NOMO-1 treated with DMSO at 0.1 percent for 48 hours (cell line): Measurements from ENCODE around the gene TGFB1I1.
"Not testable (repeated sequence)": the region's sequence is repeated elsewhere in the genome, so short reads cannot be mapped to it uniquely, and the experiment has no call there.

Experiments used
- DNase-seq: peaks from one replicate; lab custom pipeline; 2025; ENCODE audit not compliant: unreplicated experiment; lab: John Stamatoyannopoulos, UW

The TGFB1I1 gene

DNA sequence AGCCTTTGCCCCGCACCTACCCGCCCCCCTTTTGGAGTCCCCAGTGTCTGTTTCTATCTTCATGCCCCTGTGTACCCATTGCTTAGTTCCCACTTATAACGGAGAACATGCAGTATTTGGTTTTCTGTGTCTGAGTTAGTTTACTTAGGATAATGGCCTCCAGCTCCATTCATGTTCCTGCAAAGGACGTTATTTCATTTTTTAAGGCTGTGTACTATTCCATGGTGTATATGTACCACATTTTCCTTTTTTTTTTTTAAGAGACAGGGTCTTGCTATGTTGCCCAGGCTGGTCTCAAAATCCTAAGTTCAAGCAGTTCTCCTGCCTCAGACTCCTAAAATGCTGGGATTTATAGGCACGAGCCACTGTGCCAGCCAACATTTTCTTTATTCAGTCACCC is 4.1 kb upstream of the TGFB1I1 start:
- no peak for DNase-seq

DNA sequence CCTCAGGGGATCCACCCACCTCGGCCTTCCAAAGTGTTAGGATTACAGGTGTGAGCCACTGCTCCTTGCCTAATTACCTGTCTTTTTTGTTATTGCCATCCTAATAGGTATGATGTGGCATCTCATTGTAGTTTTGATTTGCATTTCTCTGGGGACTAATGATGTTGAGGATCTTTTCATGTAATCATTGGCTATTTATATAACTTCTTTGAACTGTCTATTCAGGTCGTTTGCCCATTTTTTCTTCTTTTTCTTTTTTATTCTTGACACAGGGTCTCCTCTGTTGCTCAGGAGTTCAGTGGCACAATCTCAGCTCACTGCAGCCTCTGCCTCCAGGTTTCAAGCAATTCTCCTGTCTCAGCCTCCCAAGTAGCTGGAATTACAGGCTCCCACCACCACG is 1.3 kb upstream of the TGFB1I1 start:
- no peak for DNase-seq

DNA sequence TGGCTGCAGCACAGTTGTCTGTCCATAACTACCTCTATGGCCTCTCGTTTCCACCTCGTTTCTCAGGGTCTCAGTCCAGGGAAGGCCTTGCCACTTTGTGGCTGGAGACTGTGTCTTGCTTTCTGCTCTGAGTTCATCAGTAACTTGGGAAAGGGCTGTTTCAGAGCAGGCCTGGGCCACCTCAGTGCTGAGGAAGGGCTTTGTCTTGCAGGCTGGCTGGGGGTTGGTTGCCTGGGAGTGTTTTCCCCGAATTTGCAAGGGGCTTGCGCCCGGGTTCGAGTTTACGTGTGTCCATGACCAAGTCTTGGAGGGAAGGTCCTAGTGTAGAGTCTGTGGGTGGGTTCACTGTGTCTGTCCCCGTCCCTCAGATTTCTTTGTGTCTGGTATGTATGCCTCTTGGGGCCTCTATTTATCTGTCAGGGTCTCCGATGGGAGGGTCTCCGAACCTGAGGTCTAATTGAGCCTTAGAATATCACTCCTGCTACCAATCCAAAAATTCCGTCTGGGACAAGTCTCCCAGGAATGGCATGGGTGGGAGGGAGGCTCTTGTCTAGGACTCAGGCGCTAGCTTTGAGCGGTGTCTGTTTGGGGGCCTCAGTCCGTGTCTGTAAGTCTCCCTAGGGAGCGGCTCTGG is 594 bp upstream of the TGFB1I1 start:
- no peak for DNase-seq

DNA sequence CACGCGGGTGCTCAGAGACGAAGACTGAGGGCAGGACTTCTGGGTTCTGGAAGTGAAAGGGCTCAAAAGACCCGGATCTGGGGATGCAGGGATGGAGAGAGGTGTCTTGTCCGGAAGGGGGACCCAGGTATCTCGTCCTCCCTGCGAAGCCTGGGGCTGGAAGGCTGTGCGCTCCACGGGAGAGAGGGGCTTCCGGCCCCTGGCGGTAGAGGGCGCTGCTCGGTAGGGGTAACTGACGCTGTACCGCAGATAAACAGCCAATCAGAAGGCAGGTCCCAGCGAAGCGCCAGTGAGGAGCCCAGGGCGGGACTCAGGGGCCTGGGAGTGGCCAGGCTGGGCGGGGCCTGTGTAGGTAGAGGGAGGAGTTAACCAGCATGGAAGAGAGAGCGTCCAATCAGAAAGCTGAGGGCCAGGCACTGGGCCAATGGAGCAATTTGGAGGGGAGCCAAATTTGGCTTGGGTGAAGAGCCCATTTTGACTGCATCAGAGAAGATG is 804 bp downstream of the TGFB1I1 start:
- no peak for DNase-seq

DNA sequence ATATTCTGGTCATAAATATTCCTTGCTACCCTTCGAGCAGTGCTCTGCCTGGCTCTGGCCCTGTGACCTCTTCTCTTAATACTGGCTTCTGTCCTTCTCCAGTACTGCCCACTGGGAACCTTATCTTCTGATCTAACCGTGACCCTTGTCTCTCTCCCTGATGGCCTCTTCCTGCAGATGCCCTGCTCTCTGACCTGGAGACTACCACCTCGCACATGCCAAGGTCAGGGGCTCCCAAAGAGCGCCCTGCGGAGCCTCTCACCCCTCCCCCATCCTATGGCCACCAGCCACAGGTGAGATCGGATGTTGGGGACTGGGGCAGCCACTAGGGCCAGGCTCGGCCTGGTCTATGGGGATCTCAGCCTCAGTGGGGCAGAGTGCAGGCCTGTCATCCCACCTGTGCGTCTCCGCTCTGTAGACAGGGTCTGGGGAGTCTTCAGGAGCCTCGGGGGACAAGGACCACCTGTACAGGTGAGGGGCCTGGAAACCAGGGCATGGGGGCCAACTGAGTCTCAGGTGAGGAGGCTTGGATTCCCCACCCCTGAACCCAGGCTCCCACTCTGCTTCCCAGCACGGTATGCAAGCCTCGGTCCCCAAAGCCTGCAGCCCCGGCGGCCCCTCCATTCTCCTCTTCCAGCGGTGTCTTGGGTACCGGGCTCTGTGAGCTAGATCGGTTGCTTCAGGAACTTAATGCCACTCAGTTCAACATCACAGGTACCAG is 1.5 kb downstream of the TGFB1I1 start:
- no peak for DNase-seq

DNA sequence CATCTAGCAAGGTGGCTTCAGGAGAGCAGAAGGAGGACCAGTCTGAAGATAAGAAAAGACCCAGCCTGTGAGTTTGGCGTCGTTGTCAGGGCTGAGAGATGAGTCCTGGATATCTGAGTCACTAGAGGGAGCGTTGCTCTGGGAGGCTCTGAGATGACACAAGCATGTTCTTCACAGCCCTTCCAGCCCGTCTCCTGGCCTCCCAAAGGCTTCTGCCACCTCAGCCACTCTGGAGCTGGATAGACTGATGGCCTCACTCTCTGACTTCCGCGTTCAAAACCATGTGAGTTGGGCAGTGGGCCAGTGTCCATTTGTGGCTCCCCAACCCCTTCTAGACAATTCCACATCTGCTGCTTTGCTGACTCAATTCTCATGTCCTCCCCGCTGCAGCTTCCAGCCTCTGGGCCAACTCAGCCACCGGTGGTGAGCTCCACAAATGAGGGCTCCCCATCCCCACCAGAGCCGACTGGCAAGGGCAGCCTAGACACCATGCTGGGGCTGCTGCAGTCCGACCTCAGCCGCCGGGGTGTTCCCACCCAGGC is 2.3 kb downstream of the TGFB1I1 start:
- DNase-seq: no peak

DNA sequence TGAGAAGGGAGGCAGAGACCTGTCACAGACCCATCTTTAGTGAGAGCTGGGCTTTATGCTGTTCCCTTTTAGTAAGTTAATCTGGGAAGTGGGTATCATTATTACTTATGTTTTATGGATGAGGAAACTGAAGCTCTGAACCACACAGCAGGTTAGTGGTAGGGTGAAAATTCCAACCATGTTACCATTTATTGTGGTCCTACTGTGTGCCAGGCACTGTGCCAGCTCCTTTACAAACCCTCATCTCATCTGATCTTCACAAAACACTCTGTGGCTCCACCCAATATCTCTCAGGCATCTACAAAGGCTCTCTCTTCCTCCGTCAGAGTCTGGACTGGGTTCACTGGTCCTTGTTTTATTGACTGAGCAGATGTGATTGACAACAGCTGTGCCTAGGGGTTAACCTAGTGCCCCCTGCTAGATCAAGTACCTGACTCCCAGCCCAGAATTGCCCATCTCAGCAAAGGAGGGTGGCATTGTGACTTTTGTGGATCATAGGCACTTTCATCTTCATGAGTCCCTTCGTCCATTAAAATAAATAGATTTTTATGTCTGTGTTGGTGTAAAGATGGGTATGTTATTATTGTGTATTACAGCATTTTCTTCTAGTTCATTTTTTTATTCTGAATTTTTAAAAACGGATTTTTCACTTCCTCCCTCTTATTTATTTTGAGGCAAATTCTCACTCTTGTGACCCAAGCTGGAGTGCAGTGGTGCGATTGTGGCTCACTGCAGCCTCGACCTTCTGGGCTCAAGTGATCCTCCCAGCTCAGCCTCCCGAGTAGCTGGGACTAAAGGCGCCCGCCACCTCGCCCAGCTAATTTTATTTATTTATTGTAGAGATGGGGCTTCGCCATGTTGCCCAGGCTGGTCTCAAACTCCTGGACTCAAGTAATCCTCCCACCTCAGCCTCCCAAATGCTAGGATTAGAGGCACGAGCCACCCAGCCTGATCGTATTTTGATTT is 3.1 kb downstream of the TGFB1I1 start:
- DNase-seq: no peak

DNA sequence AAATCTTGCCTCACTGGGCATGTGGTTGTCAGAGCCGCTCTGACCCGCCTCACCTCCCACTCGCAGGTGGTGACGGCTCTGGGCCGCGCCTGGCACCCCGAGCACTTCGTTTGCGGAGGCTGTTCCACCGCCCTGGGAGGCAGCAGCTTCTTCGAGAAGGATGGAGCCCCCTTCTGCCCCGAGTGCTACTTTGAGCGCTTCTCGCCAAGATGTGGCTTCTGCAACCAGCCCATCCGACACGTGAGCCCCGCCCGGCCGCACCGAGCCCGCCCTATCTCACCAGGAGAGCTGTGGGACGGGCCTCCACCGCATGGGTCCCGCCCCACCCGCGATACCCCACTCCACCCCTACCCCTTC is 4.0 kb downstream of the TGFB1I1 start:
- no peak for DNase-seq

DNA sequence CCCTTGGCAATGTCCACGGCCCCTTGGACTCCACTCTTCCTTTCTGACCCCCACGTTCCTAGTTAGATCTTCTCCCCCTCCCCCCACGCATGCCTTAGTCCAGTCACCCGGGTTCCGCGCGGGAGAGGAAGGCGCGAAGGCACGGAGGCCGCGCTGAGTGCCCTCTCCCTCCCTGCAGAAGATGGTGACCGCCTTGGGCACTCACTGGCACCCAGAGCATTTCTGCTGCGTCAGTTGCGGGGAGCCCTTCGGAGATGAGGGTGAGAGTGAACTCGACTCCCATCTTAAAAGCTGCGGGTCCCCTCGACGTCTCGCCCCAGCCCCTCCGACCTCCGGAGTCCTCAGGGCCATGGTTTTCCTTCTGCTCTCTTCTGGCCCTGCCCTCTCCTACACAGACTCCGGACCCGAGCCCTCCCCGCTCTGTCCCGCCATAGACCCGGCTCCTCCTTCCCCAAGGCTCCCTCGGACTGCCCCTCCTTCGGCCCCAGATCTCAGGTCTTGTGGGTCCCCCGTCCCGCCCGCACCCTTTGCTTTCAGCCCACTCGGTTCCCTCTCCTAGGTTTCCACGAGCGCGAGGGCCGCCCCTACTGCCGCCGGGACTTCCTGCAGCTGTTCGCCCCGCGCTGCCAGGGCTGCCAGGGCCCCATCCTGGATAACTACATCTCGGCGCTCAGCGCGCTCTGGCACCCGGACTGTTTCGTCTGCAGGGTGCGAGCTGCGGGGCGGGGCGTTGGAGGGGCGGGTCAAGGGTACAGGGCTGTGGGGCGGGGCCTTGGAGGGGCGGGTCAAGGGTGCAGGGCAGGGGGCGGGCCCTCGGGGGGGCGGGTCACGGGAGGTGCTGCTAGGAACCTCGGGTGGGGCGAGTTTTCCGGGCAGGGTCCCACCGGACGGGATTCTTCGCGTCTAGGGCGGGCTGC is 4.6 kb downstream of the TGFB1I1 start:
- peak; percentile 59 for DNase-seq

DNA sequence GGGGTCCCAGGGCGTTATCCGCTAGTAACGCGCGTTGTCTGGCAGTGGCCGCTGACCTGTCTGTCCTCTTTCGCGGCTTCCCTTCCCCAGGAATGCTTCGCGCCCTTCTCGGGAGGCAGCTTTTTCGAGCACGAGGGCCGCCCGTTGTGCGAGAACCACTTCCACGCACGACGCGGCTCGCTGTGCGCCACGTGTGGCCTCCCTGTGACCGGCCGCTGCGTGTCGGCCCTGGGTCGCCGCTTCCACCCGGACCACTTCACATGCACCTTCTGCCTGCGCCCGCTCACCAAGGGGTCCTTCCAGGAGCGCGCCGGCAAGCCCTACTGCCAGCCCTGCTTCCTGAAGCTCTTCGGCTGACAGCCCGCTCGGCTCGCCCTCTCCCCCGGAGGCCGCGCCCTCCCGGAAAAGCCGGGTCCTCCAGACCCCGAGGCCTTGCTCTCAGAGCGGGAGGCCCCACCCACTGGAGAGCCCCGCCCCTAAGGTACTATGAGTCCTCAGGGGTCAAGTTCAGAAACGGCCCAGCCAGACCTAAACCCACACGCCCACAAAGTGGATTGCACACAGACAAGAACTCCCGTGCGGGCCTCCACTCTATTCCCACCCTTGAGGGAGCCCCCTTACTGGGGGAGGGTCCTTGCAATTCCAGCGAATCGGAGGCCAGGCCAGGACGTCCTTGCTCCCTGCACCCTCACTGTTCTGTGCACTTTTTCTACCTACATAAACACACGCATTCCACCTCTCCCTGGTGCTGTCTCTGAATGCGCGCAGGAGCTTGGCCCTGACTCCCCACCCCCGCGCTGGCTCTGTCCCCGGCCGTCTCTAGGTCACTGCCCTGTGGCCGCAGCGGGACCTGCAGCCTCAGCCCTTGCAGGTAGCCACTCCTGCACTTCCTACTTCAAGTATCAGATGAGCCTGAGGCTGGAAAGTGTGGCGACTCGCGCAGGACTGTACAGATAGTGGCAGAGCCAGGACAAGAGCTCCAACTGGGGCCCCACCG is 5.6 kb downstream of the TGFB1I1 start:
- peak; percentile 78 for DNase-seq

DNA sequence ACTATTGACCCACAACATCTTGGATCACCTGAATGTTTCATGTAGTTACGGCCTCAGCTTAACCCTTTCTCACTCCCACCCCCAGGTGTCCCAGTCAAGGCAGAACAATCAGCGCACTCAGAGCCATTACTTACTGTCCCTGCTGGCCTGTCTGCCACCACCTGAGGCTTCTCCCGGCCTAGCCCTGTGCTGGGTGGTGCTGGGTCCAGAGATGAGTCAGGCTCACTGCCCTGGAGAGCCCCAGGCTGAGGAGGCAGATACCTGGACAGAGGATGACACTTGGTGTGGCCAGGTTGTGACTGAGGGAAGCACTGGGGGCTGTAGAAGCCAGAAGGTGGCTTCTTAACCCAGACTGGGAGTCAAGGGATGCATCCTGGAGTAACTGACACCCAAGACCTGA is 7.0 kb downstream of the TGFB1I1 start:
- DNase-seq: no peak

DNA sequence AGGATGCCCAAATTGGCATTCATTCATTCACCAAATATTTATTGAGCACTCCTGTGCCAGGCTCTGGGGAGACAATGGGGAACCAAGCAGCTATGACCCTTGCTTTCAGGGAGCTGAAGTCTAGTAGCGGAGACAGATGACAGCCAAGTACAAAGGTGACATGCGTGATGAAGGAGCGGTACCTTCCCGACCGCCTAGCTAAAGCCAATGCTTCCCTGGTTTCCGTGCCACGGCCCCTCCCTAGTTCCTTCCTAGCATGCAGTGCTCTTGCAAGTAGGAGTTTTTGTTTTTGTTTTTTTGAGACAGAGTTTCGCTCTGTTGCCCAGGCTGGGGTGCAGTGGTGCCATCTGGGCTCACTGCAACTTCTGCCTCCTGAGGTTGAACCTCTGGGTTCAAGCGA is 7.8 kb downstream of the TGFB1I1 start:
- DNase-seq: no peak

DNA sequence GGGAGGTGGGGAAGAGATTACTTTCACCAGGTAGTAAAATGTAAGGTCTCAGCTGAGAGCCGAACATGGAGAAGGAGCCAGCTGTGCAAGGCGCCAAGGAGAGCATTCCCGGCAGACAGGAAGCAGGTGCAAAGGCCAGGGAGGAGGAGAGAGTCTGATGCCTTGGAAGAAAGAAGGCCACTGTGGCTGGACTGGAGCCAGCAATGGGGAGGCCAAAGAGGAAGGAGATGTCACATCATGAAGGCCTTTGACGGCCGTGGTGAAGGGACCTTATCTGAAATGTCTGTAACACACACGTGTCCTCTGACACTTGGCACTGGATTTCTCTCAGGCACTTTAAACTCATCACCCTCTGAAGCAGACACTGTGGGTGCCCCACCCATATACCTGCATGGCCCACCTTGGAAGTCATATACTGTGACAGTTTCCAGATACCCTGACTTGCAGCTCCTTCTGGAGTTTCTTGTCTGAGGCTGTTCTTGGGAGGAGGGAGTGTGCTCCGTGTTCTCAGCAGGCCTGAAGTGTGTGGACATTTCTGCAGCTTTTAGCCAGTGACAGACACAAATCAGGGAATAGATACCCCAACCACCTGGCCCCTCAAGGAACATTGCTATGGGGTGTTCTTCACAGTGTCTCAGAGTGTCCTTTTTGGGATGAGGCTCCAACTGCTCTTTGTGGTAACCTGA is 9.0 kb downstream of the TGFB1I1 start:
- no peak for DNase-seq

DNA sequence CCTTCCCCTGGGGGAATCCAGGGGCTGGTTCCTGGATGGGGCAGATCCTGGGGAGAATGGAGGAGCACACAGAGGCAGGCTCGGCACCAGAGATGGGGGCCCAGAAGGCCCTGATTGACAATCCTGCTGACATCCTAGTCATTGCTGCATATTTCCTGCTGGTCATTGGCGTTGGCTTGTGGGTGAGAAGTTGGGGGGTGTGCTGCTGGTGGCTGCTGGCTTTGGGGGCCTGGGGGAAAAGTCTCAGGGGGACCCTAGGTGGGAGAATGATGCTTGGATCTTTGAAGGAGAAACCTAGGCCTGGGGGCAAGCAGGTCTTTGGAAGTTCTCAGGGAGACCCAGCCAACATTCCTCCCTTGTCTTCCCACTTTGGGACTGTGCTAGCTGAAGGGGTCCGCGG is 11.1 kb downstream of the TGFB1I1 start, which contains the start of gene SLC5A2:
Gene SLC5A2 (plus strand): TSS at position 43 of the 400 bp plus-strand sequence. CDS start 14 bp downstream, at position 57.
- no peak for DNase-seq

DNA sequence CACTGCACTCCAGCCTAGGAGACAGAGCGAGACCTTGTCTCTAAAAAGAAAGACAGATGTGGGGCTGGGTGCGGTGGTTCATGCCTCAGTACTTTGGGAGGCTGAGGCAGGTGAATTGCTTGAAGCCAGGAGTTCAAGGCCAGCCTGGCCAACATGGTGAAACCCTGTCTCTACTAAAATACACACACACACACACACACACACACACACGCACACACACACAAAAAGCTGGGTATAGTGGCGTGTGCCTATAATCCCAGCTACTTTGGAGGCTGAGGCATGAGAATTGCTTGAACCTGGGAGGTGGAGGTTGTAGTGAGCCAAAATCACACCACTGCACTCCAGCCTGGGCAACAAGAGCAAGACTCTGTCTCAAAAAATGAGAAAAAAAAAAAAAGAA is 12.1 kb downstream of the TGFB1I1 start:
- DNase-seq: not testable (repeated sequence)

DNA sequence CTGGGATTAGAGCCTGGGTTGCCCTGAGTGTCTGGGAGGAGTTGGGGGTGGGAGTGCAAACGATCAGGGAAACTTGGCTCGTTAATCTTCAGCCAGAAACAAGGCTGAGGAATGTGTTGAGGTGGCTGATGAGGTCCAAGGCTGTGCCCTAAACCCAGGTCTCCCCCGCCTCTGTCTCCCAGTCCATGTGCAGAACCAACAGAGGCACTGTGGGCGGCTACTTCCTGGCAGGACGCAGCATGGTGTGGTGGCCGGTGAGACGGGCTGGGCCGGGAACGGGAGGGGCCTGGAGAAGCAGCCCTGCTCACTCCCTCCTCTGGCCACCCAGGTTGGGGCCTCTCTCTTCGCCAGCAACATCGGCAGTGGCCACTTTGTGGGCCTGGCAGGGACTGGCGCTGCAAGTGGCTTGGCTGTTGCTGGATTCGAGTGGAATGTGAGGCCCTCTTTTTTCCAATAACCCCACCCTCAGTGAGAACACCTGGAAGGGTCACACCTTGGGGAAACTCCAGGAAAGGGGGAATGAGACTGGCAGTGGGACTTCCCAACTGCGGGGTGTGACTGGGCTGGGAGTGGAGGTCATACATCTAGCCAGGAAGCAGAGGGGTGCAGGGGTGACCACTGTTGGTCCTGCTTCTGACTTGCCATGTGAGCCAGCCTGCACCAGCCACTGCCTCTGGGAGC is 12.7 kb downstream of the TGFB1I1 start:
- DNase-seq: no peak

DNA sequence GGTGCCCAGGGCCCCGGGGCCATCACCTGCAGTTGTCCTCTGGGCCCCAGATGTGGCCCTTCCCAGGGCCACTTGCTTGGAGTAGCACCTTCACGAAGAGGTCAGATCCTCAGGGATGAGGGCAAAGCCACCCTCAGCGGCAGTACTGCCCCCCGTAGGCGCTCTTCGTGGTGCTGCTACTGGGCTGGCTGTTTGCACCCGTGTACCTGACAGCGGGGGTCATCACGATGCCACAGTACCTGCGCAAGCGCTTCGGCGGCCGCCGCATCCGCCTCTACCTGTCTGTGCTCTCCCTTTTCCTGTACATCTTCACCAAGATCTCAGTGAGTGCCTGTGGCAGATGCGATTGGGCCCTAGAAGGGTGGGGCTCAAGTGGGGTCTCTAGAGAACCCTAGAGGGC is 13.6 kb downstream of the TGFB1I1 start:
- no peak for DNase-seq

DNA sequence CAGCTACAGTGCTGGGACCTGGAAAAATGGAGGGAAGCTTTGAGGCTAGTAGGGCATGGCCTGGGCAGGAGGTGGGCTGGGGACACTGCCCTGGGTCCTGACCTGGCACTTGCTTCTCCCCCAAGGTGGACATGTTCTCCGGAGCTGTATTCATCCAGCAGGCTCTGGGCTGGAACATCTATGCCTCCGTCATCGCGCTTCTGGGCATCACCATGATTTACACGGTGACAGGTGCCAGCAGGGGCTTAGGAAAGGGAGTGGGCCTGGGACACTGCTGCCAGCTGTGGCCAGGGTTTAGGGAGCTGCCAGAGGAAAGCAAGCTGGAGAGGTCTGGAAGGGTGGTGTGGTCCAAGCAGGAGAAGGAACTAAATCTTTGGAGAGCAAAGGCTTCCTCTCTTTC is 14.1 kb downstream of the TGFB1I1 start:
- no peak for DNase-seq
